Glutamatergic neuron (in vitro differentiated cells): ENCODE data around the gene CR1L. TPM values are rescaled to one million over a fixed set of nuclear protein-coding genes. Genes with fewer than 3 reads are reported as not detected.
"Not testable (repeated sequence)": the region's sequence is repeated elsewhere in the genome, so short reads cannot be mapped to it uniquely, and the experiment has no call there.

Experiments
- DNase-seq: peaks from one replicate; pipeline ENCODE4 v3.0.0; 2022
- H3K27ac Mint-ChIP-seq: one replicate; pipeline ENCODE4 v1.8.0; 2020; ENCODE audit warnings: mild to moderate bottlenecking, mixed read lengths, inconsistent platforms; ENCODE audit not compliant: unreplicated experiment
- H3K27me3 Mint-ChIP-seq: one replicate; pipeline ENCODE4 v1.8.0; 2020; ENCODE audit warnings: mild to moderate bottlenecking, moderate library complexity, mixed read lengths, inconsistent platforms; ENCODE audit not compliant: unreplicated experiment
- H3K36me3 Mint-ChIP-seq: one replicate; pipeline ENCODE4 v1.8.0; 2020; ENCODE audit warnings: mild to moderate bottlenecking, mixed read lengths, inconsistent platforms; ENCODE audit not compliant: unreplicated experiment
- H3K4me1 Mint-ChIP-seq: one replicate; pipeline ENCODE4 v1.8.0; 2020; ENCODE audit warnings: mild to moderate bottlenecking, low read depth, mixed read lengths, inconsistent platforms; ENCODE audit not compliant: unreplicated experiment
- H3K4me3 Mint-ChIP-seq: one replicate; pipeline ENCODE4 v1.8.0; 2020; ENCODE audit warnings: mild to moderate bottlenecking, mixed read lengths, inconsistent platforms; ENCODE audit not compliant: unreplicated experiment
- H3K9me3 Mint-ChIP-seq: one replicate; pipeline ENCODE4 v1.8.0; 2020; ENCODE audit warnings: mild to moderate bottlenecking, moderate library complexity, mixed read lengths, inconsistent platforms; ENCODE audit not compliant: unreplicated experiment
- total RNA-seq: library from RNA; stranded (reverse); fragmentation: NEBNext Ultra II Directional; extraction: Animal tissue kit (Norgen Biotek cat#: 25700); gene quantifications from one replicate; pipeline ENCODE4 v1.2.1, GENCODE V29; 2021; ENCODE audit not compliant: unreplicated experiment
- TF ChIP-seq, protein P1 (sequence below): fragments of 200-600 bp; sonication (generic); IDR thresholded peaks from one replicate; pipeline ENCODE4 v1.5.0; 2021; ENCODE audit not compliant: partially characterized antibody, unreplicated experiment

CR1L gene
- total RNA-seq, 1 donor from 2014 or later: not detected

DNA sequence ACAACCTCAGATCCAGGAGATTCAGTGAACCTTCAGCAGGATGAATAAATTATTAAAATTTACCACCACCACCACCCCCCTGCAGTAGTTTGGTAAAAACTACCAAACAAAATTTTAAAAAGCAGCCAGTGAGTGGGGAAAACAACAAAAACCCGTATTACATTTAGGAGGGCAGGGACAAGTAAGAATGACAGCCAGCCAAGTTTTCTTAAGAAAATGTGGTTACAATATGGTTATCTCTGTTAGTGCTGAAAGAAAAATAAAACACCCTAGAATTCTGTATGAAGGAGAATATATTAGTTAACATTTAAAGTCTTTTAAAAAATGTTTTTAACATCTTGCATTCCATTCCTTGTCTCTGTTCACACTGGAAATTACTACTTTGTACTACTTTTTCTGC, 121.6 kb downstream of the CR1L start:
- Mint-ChIP-seq H3K27me3 (peaks cover 2% of the 10 kb centered on the region), H3K27ac (no peak overlapping the region)
- TF ChIP-seq, protein P1, sequence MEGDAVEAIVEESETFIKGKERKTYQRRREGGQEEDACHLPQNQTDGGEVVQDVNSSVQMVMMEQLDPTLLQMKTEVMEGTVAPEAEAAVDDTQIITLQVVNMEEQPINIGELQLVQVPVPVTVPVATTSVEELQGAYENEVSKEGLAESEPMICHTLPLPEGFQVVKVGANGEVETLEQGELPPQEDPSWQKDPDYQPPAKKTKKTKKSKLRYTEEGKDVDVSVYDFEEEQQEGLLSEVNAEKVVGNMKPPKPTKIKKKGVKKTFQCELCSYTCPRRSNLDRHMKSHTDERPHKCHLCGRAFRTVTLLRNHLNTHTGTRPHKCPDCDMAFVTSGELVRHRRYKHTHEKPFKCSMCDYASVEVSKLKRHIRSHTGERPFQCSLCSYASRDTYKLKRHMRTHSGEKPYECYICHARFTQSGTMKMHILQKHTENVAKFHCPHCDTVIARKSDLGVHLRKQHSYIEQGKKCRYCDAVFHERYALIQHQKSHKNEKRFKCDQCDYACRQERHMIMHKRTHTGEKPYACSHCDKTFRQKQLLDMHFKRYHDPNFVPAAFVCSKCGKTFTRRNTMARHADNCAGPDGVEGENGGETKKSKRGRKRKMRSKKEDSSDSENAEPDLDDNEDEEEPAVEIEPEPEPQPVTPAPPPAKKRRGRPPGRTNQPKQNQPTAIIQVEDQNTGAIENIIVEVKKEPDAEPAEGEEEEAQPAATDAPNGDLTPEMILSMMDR: no peak

DNA sequence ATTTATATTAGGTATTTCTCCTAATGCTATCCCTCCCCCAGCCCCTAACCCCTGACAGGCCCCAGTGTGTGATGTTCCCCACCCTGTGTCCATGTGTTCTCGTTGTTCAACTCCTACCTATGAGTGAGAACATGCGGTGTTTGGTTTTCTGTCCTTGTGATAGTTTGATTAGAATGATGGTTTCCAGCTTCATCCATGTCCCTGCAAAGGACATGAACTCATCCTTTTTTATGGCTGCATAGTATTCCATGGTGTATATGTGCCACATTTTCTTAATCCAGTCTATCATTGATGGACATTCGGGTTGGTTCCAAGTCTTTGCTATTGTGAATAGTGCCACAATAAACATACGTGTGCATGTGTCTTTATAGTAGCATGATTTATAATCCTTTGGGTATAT, 125.6 kb downstream of the CR1L start:
- H3K36me3 Mint-ChIP-seq: peaks cover 22% of the 10 kb centered on the region
- H3K9me3 Mint-ChIP-seq, H3K27me3 Mint-ChIP-seq, DNase-seq, H3K27ac Mint-ChIP-seq, H3K4me3 Mint-ChIP-seq, H3K4me1 Mint-ChIP-seq: not testable (repeated sequence)

More for the DNA sequence above, 121.6 kb downstream of the CR1L start:
- Mint-ChIP-seq H3K36me3 (peaks cover 38% of the 10 kb centered on the region), H3K9me3 (peaks cover 8% of the 10 kb centered on the region), H3K4me3 (no peak overlapping the region), H3K4me1 (no peaks in the 10 kb centered on the region)
- no peak for DNase-seq

Other genes with a start within 250 kb of the CR1L start
- not detected for gene CR2, start 190.8 kb upstream of the CR1L start, total RNA-seq
- gene CR1, start 149.0 kb upstream of the CR1L start, total RNA-seq: not detected
- 188 TPM for gene CD46, start 106.9 kb downstream of the CR1L start, total RNA-seq